A673 (cell line): ENCODE measurements around the gene OR8A1.

Experiments used
- EZH2 ChIP-seq: fragments of 200-600 bp; sonication (generic); IDR thresholded peaks from 2 replicates; pipeline ENCODE4 v1.6.1; 2017; ENCODE audit warnings: borderline replicate concordance, low read depth, mild to moderate bottlenecking, mixed read lengths, antibody characterized with exemption, low read length; ENCODE audit not compliant: poor library complexity, severe bottlenecking
- TF ChIP-seq, protein P1 (sequence below): fragments of 300-800, 200-600 bp; sonication (generic); conservative IDR thresholded peaks from 2 replicates; pipeline ENCODE4 v1.5.1; 2017; ENCODE audit warnings: low read depth, mild to moderate bottlenecking, antibody characterized with exemption, low read length, moderate library complexity, mixed read lengths

DNA sequence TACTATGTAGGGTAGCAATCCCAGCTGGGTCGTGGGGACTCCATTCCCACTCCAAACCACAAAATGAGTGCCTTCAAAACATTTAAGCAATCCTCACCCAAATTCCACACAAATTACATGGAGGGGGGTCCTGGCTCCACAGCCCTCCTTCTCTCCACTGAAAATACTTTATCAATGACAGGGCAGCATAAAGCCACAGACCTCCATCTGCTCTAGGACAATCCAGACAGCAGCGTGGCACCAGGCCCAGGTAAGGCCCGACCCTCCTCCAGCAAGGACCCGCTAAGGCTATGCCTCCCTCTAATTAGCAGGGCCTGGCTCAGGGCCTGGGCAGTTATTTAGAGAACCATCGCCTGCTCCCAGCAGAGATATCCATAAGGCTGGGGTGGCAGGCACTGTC is 41.3 kb downstream of the OR8A1 start, which contains the start of gene PANX3:
- TF ChIP-seq, protein P1, sequence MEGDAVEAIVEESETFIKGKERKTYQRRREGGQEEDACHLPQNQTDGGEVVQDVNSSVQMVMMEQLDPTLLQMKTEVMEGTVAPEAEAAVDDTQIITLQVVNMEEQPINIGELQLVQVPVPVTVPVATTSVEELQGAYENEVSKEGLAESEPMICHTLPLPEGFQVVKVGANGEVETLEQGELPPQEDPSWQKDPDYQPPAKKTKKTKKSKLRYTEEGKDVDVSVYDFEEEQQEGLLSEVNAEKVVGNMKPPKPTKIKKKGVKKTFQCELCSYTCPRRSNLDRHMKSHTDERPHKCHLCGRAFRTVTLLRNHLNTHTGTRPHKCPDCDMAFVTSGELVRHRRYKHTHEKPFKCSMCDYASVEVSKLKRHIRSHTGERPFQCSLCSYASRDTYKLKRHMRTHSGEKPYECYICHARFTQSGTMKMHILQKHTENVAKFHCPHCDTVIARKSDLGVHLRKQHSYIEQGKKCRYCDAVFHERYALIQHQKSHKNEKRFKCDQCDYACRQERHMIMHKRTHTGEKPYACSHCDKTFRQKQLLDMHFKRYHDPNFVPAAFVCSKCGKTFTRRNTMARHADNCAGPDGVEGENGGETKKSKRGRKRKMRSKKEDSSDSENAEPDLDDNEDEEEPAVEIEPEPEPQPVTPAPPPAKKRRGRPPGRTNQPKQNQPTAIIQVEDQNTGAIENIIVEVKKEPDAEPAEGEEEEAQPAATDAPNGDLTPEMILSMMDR: no peak
- TF ChIP-seq EZH2: no peak
